HG02642 (cell line): ENCODE results near the gene GARS1.

Source experiments
- ATAC-seq: cut with Tn5 transposase; IDR thresholded peaks from one replicate; pipeline ENCODE4 v1.9.1; 2021; ENCODE audit warnings: mild to moderate bottlenecking; ENCODE audit not compliant: unreplicated experiment, poor library complexity

Gene GARS1

DNA sequence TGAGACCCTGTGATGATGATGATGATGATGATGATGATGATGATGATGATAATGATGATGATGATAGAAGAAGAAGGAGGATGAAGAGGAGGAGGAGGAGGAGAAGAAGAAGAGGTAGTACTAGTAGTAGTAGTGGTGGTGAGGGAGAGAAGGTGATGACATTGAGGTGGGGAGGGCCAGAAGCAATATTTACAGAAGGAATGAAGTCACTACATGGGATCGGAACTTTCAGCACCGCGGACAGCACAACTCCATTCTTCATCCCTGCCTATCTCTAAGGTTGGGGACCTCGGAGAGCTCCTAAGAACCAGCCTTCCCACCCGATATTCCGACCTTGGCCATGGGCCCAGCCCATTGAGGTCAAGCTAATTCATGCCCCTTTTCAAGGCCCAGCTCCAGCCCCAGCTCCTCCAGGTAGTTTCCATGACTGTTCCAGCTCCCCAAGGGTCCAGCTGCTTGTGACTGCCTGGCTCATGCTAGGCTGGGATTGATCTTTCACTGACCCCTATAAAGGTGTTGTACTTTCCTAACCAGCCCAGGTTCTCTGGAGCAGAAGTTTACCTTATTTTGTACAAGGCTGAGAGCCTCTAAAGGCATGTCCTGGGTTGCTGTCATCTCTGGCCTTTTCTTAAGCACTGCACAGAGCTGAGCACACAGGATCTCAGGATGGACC, 77.3 kb downstream of the GARS1 start:
- ATAC-seq: no peak

DNA sequence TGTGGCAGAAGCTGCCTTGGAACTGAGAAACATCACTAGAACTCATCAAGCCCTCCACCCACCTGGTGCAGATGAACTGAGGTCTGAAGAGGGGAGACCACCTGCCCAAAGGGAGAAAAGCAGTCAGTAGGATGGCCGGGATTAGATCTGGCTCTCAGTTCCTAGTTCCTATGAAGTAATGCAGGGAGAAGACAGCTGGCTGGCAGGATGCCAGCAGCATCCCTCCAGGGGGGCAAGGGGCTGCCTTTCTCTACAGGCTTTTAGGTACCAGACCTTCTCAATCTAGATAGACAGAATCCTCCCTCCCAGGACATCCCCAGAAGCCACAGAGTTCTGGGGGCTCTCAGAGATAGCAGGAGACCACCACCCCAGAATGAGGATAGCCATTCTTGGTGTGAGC, 79.7 kb downstream of the GARS1 start:
- no peak for ATAC-seq

DNA sequence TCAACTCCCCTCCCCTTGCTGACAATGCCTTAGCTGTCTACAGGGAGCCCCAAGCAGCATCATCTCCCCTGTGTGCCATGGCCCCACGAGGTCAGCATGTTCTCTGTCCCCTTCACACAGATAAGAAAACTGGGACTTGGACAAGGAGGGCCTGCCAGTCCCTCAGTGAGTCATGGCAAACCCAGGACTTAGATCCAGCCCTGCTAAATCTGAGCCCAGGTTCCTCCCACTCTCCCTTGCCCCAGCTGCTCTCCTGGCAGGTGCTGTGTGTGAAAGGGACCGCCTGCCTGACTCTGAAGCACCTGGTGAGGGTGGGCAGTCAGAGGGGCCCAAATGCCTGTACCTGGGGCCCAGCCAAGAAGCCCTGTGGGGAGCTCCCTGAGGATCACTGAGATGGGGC, 80.2 kb downstream of the GARS1 start:
- no peak for ATAC-seq

DNA sequence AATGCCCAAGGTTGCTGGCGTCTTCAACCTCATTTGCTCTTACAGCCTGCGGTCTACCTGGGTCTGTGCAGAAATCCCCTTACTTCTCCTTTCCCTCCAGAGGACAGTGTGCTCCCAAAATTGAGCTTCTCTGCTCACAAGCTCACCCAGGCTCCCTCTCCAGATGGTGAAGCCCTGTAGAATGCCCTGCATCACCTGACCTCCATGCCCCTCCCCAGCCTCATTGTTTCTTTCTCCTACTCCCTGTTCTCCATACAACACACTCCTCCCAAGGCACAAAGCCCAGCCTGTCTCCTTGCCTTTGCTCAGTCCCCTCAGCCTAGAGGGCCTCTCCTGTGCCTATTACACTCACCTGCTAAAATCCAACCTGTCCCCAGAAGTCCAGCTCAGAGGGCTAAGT, 84.1 kb downstream of the GARS1 start:
- ATAC-seq: no peak

DNA sequence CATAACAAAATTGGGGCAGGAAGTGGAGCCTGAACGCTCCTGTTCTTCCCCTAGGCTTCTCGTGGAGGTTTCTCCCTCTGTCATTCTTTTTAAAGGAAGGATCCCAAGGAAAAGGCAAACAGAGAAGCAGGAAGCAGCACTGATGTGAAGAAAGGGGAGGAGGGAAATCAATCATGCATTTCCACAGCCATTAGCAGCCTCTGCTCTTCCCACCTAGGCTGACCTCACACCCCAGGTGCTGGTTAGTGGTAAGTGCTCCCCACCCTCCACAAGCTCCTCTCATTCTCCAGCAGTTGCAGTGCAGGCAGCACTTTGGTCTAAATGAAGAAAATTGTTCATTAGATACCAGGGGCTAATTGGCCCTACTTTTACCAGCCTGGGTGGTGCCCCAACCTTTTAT, 85.0 kb downstream of the GARS1 start:
- no peak for ATAC-seq

DNA sequence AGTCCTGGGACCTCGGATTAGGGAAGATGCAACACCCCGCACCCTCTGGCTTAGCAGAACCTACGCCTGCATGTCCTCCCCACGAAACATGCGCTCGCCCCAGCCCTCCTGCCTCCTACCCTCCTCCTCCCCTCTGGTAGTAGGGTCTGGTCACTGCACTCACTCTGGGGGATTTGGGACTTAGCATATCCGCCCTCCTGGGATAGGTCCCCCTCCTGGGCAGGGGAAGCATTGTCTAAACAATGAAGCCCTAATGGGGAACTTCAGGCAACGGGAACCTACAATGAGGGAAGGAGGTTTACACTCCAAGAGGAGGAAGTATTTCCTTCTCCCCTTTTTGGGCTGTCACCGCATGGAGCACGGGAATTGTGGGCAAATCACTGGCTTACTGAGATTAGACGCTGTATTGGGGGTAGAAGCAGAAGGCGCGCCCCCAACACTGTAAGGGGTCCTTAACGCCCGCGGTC, 86.7 kb downstream of the GARS1 start:
- no peak for ATAC-seq

DNA sequence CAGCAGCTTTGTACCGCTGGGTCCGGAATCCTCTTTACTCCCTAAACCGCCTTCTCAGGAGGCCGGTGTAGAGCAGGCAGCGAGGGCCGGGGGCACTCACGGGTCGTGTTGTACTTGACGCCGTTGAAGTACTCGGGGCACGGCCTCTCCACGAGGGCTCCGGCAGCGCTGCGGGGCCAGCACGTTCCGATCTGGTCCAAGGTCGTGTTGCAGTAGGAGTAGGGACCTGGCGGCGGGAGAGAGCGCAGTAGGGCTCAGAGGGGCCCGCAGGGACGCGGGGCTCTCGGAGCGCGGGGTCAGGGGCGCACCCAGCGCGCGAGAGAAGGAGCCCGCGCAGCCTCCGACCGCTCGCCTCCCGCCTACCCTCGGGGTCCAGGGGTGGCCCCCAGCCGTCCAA, 87.1 kb downstream of the GARS1 start:
- ATAC-seq: peak; percentile 14

DNA sequence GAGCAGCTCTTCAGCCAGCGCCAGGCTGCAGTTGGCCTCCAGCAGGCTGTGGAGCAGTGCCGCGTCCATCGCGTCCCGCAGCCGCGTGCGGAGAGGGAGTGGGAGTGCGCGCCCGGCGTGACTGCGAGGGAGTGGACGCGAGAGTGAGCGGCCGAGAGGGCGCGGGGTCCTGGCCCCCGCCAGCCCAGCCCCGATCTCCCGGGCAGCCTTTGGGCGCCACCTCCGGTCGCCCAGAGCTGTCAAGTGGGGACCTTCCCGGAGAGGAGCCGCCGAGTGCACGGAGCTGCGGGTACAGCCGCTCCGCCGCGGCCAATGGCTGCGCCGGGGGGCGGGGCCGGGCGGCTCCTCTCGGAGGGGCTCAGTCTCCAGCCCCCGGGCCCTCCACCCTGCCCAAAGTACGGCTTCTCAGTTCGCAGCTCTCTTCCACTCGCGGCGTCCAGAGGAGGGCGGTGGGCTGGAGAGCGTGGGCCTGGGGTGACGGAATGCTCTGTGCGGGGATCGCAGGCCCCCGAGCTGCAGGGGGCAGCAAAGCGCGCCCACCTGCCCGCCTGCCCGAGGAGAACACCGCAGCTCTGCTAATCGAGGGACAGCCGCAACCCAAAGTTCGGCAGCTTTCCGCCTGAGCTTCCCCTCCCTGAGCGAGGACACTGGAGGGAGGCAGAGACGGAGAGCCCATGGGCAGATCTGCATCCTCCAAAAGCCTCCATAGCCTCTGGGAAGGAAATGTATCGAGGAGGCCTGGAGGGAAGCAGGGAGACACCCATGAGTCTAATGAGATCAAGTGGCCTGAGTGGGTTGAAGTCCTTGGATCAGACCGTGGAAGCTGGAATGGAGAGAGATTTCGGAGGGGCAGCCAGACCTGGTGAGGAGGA, 87.8 kb downstream of the GARS1 start, which contains the start of gene CRHR2:
Gene CRHR2 (minus strand): TSS at position 245 of the 872 bp plus-strand sequence. CDS start 176 bp downstream, at position 69.
- peak; percentile 53 for ATAC-seq

DNA sequence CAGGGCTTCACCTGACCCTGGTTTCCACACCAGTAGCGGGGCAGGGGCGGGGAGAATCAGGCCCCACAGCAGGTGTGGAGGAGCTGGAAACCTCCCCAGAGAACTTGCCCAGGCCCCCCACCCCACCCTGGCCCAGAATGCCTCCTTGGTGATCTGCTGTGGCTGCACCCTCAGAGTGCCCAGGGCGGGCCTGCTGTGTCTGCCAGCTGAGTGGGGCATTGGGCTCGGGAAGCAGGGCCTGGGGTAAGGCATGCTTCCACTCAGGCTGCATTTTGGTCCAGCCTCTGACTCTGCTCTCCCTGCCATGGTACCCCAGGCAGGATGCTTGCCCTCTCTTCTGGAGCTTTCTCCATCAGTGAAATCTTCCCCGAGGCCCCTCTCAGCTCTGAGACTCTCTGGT, 88.6 kb downstream of the GARS1 start:
- ATAC-seq: no peak
